HG03442 (cell line): ENCODE data around the gene PIP5K1A.
"Not testable (repeated sequence)": the region's sequence is repeated elsewhere in the genome, so short reads cannot be mapped to it uniquely, and the experiment has no call there.

Source experiments
- ATAC-seq: cut with Tn5 transposase; IDR thresholded peaks from one replicate; pipeline ENCODE4 v1.9.1; 2021; ENCODE audit warnings: mild to moderate bottlenecking, moderate library complexity; ENCODE audit not compliant: unreplicated experiment

Gene PIP5K1A

GRCh38 chr1:151251656-151252470, 53.5 kb downstream of the PIP5K1A start:
- ATAC-seq: no peak

DNA sequence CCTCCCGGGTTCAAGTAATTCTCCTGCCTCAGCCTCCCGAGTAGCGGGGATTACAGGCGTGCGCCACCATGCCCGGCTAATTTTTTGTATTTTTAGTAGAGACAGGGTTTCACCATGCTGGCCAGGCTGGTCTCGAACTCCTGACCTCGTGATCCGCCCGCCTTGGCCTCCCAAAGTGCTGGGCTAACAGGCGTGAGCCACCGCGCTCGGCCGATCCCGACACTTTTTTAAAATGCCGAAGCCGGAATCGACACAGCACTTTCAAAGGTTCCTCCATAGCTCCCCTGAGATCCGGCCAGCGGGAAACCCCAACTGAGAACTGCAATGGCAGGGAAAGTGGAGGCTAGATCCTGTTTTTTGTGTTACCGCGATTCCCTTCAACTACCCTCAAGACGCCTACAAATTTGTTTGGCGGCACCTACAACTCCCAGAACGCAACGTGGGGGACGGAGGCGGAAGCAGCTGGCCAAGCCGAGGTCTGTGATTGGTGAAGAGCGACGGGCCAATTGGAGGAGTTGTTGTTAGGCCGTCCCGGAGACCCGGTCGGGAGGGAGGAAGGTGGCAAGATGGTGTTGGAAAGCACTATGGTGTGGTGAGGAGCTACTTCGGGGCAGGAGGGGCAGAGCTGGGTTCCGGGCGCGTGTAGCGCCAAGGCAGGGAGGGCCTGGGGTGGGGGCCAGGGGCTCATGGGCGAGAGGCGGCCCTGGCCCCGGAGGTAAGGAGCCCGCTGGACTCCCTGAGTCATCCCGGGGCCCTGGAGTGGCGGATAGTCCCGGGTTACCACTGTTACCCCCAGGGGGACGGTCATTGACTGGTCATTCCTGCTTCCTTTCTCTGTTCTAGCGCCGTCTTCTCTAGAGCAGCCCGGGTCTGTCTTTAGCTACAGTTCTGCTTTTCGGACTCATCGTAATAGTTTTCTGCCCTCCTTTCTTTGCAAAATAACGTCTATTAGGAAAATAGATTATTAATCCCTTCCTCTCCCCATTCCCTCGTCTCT, 56.2 kb downstream of the PIP5K1A start, which contains the start of gene PSMD4:
PSMD4 (plus strand) TSS at position 518 of the 997 bp plus-strand sequence; CDS start at position 567, 49 bp downstream.
- peak; percentile 93 for ATAC-seq

DNA sequence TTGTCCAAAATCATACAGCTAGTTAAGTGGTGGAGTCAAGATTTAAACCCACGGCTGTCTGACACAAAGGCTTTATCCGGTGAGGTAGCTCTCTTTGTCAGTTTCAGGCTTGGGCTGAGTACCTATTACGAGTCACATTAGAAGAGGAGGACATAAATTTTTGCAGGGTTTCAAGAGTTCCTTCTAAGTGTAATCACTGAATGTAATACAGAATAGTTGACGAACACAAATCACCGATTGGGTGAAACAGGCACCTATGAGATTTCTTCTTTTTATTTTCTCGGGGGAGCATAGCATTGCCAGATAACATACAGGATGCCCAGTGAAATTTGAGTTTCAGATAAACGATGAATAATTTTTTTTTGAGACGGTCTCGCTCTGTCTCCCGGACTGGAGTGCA, 57.0 kb downstream of the PIP5K1A start:
- no peak for ATAC-seq

DNA sequence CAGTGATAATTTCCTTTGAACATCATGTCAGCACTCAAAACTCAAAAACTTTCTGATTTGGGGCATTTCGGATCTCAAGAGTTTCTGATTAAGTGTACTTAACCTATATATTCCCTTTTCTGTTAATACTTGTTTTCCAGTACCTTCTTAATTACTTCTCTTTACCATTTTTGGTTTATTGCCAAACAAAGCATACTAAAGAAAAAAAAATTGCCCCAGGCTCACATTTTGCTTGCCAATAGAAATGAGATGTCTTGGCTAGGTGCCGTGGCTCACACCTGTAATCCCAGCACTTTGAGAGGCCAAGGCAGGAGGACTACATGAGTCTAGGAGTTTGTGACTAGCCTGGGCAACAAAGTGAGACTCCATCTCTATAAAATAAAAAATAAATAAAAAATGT, 61.0 kb downstream of the PIP5K1A start:
- ATAC-seq: no peak

DNA sequence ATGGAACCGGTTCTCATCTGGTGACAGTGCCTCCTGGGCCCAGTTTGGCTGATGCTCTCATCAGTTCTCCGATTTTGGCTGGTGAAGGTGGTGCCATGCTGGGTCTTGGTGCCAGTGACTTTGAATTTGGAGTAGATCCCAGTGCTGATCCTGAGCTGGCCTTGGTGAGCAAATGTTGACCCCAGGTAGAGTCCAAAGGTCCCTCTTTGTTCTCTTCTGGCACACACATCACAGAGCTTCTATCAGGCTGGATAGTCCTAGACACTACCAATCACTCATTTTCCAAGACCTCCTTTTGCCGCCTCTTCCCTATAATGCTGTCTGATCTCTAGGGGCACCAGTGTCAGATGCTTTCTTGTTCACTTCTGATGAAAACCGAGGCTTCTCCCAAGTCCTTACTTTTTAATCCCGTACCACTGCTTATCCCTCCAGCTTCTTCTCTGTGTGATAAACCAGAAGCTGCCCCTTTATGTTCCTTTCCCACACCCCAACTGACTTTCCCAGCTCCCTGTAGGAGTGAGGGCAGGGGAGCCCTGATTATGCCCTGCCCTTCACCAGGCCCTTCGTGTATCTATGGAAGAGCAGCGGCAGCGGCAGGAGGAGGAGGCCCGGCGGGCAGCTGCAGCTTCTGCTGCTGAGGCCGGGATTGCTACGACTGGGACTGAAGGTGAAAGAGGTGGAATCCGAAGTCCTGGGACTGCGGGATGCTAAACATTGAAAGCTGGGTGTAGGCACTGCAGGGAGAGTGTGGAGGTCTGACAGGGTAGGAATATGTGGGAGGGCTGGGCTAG, 67.3 kb downstream of the PIP5K1A start:
- no peak for ATAC-seq

DNA sequence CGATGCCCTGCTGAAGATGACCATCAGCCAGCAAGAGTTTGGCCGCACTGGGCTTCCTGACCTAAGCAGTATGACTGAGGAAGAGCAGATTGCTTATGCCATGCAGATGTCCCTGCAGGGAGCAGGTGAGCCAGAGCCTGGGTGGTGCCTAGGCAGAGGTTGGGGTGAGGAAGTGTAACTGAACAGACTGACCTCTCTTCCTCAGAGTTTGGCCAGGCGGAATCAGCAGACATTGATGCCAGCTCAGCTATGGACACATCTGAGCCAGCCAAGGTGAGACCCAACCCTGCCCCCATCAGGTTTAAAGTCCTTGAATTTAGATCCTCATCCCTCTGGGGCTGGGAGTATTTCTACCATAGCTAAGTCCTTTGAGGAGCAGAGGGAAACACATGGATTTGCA, 68.0 kb downstream of the PIP5K1A start:
- no peak for ATAC-seq

GRCh38 chr1:151266821-151267220, 68.5 kb downstream of the PIP5K1A start:
- no peak for ATAC-seq

DNA sequence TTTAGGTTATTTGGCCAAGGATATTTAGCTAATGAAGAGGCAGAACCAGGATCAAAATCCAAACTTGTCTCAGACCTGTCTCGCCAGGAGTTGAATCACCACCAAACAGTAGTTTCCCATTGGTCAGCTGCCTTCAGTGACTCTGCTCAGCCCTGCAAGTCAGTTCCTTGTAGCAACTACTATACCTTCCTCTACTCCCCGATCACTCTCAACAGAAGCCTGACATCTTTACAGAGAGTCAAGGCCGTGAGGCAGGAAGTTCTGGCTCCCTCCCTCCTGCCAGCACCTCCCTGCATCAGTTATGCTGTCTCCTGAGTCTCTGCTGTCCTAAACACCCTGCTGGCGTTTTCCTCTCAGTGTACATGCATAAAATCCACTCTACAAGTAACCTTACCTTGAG, 69.4 kb downstream of the PIP5K1A start:
- no peak for ATAC-seq

GRCh38 chr1:151273924-151274466, 75.6 kb downstream of the PIP5K1A start:
- ATAC-seq: no peak

- ATAC-seq: not testable (repeated sequence)
These were observed 77.0 kb downstream of the PIP5K1A start for GRCh38 chr1:151275341-151275740.

DNA sequence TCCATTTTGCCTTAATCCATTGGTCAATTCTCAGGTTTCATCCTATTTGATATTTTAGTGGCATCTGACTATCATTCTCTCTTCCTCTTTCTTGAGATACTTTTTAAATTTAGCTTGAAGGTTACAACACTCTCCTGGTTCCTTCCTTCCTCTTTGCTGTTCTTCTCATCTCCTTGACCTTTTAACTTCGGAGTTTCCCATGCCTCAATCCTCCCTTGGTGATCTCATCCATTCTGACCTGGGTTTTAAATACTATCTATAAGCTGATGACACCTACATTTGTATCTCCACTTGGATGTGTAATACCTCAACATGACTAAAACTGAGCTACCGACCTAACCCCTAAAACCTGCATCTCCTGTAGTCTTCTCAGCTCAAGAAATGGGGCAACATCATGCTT, 78.9 kb downstream of the PIP5K1A start:
- ATAC-seq: no peak

- ATAC-seq: peak; percentile 28
These were observed 83.0 kb downstream of the PIP5K1A start for GRCh38 chr1:151281225-151281968.

- peak; percentile 84 for ATAC-seq
These were observed 83.9 kb downstream of the PIP5K1A start, which contains the start of gene ZNF687 for GRCh38 chr1:151281969-151282882. ZNF687 (plus strand) TSS chr1:151282299; CDS start chr1:151286292, 3,993 bp downstream.

- ATAC-seq: no peak
These were observed 84.8 kb downstream of the PIP5K1A start for GRCh38 chr1:151282883-151283725.

GRCh38 chr1:151284013-151284577, 85.7 kb downstream of the PIP5K1A start:
- ATAC-seq: no peak

- ATAC-seq: no peak
These were observed 88.4 kb downstream of the PIP5K1A start for GRCh38 chr1:151286619-151287340.

DNA sequence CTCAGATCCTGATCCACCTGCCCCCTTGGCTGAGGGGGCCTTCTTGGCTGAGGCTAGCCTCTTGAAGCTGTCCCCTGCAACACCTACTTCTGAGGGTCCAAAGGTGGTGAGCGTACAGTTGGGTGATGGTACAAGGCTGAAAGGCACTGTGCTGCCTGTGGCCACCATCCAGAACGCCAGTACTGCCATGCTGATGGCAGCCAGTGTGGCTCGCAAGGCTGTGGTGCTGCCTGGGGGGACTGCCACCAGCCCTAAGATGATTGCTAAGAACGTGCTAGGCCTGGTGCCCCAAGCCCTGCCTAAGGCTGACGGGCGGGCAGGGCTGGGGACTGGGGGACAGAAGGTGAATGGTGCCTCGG, 89.0 kb downstream of the PIP5K1A start:
- ATAC-seq: no peak
